Body of pancreas (tissue), 4 donors: ENCODE measurements around the gene CAPN5.

Experiments used
- CTCF ChIP-seq, 7 experiments: fragments of 450-650 bp in 4 of 7; fragments of 200-600 bp in 3 of 7; sonication (generic) in 3 of 7; IDR thresholded peaks; one replicate each; pipeline ENCODE4 v1.5.1; 2016 to 2019; ENCODE audit warnings: antibody characterized with exemption in 7 of 7
- POLR2A ChIP-seq, 3 donors: fragments of 450-650 bp; IDR thresholded peaks; one replicate each; pipeline ENCODE4 v1.6.1; 2016; ENCODE audit warnings: antibody characterized with exemption in 3 of 3, mild to moderate bottlenecking in 2 of 3

- TF ChIP-seq CTCF (IDR thresholded peaks at IDR 0.05) (no peak), POLR2A (IDR thresholded peaks at IDR 0.05) (no peak)
These were observed 52.8 kb downstream of the CAPN5 start for GRCh38 chr11:77119531-77119936.
